ENCODE data around the gene ATAD3B. TPM values are rescaled to one million over a fixed set of nuclear protein-coding genes. Genes with fewer than 3 reads are reported as not detected.
A peak's percentile ranks its signal among the peaks of the same experiment; 100 is the strongest.
"Not testable (repeated sequence)": the region's sequence is repeated elsewhere in the genome, so short reads cannot be mapped to it uniquely, and the experiment has no call there.

Gene ATAD3B
- total RNA-seq, 1 experiment from 2014 or later: 21.1 TPM

- not testable (repeated sequence) for DNase-seq (ENCODE audit: extremely low read depth, low read depth)
Measured at GRCh38 chr1:1505801-1506200, 34.2 kb downstream of the ATAD3B start.

- no peak for DNase-seq (ENCODE audit: extremely low read depth, low read depth)
Measured at GRCh38 chr1:1507305-1507704, 35.7 kb downstream of the ATAD3B start.

GRCh38 chr1:1508775-1509464 lies 37.4 kb downstream of the ATAD3B start:
- not testable (repeated sequence) for DNase-seq (ENCODE audit: extremely low read depth, low read depth)

- DNase-seq (ENCODE audit: extremely low read depth, low read depth): not testable (repeated sequence)
Measured at GRCh38 chr1:1509465-1509850, 37.9 kb downstream of the ATAD3B start.

- DNase-seq (ENCODE audit: extremely low read depth, low read depth): no peak
Measured at GRCh38 chr1:1510912-1511532, 39.5 kb downstream of the ATAD3B start.

- DNase-seq (ENCODE audit: extremely low read depth, low read depth): peak; percentile 94
Measured at GRCh38 chr1:1511533-1512285, 40.1 kb downstream of the ATAD3B start, which contains the start of gene ATAD3A. ATAD3A (plus strand) TSS chr1:1512162; CDS start chr1:1512269, 107 bp downstream.

GRCh38 chr1:1512425-1512824 lies 40.9 kb downstream of the ATAD3B start:
- not testable (repeated sequence) for DNase-seq (ENCODE audit: extremely low read depth, low read depth)

GRCh38 chr1:1513675-1514074 lies 42.1 kb downstream of the ATAD3B start:
- not testable (repeated sequence) for DNase-seq (ENCODE audit: extremely low read depth, low read depth)

GRCh38 chr1:1514376-1514775 lies 42.8 kb downstream of the ATAD3B start:
- DNase-seq (ENCODE audit: extremely low read depth, low read depth): not testable (repeated sequence)

GRCh38 chr1:1516923-1517322 lies 45.4 kb downstream of the ATAD3B start:
- not testable (repeated sequence) for DNase-seq (ENCODE audit: extremely low read depth, low read depth)

GRCh38 chr1:1517973-1518620 lies 46.5 kb downstream of the ATAD3B start:
- no peak for DNase-seq (ENCODE audit: extremely low read depth, low read depth)

GRCh38 chr1:1518621-1519007 lies 47.0 kb downstream of the ATAD3B start:
- not testable (repeated sequence) for DNase-seq (ENCODE audit: extremely low read depth, low read depth)

GRCh38 chr1:1519805-1520505 lies 48.4 kb downstream of the ATAD3B start:
- not testable (repeated sequence) for DNase-seq (ENCODE audit: extremely low read depth, low read depth)

GRCh38 chr1:1521331-1521730 lies 49.8 kb downstream of the ATAD3B start:
- no peak for DNase-seq (ENCODE audit: extremely low read depth, low read depth)

- DNase-seq (ENCODE audit: extremely low read depth, low read depth): not testable (repeated sequence)
Measured at GRCh38 chr1:1522536-1522935, 51.0 kb downstream of the ATAD3B start.

- DNase-seq (ENCODE audit: extremely low read depth, low read depth): not testable (repeated sequence)
Measured at GRCh38 chr1:1523226-1523625, 51.7 kb downstream of the ATAD3B start.

GRCh38 chr1:1523651-1524050 lies 52.1 kb downstream of the ATAD3B start:
- DNase-seq (ENCODE audit: extremely low read depth, low read depth): not testable (repeated sequence)

GRCh38 chr1:1524750-1525383 lies 53.3 kb downstream of the ATAD3B start:
- DNase-seq (ENCODE audit: extremely low read depth, low read depth): not testable (repeated sequence)

- not testable (repeated sequence) for DNase-seq (ENCODE audit: extremely low read depth, low read depth)
Measured at GRCh38 chr1:1526476-1526875, 54.9 kb downstream of the ATAD3B start.

All from NCI-H460 (cell line).